Measurements from ENCODE around the gene CHD9.

Gene CHD9

GRCh38 chr16:53357955-53358354 is 303.2 kb downstream of the CHD9 start:
- no peak for DNase-seq

DNA sequence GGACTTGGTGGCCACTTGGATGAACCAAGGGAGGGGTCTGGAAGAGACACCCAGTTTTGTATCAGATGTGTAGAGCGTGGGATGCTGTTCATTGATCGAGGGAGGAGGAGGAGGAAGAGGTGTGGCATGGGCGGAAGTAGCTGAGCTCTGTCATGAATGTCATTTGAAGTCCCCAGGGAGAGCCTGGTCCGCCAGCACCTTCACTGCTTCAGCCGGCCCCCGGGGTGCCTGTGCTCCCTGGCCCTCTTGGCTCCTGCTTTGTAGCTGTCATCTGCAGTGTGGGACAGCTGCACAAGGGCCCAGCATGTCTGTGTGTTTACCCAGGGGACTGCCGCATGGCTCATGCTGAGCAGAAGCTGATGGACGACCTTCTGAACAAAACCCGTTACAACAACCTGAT is 304.1 kb downstream of the CHD9 start:
- DNase-seq, result no peak

DNA sequence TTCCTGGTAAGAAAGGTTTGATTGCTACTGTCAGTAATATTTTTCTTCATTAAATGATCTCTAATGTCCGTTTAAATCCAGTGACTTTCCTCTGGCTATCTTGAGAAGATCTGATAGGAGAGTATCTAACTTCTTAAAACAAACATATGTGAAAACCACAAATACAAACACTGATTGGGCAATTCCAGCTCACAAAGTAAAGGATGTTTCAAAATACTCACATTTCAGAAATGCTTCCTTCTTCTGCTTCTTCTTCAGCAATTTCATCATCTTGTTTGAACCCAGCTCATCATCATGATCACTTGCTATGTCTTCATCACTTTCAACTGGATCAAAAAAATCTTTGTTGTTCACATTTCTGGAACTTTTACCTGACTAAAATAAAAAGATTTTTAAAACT is 315.1 kb downstream of the CHD9 start:
- DNase-seq, result no peak

- DNase-seq, result no peak
Observed at GRCh38 chr16:53370827-53371226, 316.0 kb downstream of the CHD9 start.

DNA sequence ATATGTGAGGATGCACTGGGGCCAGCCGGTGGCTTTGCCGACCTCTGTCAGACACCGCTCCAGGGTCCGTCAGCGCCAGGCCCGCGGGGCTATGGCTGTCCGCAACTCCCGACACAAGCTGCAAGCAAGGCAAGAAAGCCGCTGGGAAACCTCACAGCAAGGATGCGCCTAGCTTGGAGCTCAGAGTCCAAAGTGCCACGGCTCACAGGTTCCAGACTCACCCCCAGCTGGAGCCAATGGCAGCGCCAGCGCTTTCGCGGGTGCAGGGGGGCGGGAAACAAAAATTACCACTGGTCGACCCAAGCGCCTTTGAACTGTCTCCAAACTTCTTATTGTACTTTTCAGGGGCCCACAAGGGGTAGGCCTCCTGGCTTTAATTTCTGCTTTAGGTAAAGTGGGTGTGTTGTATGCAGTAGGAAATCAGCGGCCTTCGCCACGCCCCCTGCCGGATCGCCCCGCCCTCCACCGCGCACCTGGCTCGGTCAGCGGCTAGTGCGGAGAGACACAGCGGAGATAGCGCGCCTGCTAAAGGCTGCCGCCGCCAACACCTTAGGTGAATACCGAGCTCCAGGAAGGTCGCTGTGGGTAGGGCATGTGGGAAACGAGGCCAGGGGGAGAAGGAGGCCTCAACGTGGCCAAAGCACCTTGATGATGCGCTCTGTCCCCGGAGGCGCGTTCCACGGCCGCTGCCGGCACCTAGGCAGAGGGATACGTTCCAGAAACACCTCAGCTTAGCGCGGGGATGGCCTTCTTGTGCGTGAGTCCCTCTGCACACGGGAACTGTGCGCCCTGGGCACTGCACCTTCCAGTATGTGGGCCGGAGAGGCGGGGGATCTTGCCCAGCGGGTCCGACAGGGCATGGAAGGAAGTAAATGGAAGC is 318.4 kb downstream of the CHD9 start:
- DNase-seq, result no peak

DNA sequence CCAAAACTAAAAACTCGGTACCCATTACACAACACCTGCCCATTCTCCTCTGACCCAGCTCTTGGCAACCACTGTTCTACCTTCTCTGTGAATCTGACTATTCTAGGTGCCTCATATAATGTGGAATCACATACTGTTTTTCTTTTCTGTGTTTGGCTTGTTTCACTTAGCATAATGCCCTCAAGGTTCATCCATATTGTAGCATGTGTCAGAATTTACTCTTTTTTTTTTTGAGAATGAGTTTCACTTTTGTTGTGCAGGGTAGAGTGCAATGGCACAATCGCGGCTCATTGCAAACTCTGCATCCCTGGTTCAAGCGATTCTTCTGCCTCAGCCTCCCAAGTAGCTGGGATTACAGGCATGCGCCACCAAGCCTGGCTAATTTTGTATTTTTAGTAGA is 320.0 kb downstream of the CHD9 start:
- no peak for DNase-seq

DNA sequence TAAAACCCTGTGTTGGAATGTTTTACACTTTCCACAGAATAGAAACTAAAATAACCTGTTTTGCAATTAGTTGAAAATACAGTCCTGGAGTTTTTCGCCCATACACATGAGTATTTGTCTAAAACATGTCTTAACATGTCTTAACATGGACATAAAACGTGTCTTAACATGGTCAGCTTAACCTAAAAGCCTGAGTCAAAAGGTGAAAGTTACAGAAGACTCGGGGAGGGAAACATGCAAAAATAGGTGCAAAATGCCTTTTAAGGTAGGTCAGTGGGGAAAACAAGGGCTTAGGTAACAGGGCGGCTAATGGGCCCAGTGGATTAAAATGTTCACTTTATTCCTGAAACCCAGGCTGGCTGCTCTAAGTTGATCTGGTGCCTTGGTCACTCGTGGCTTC is 323.3 kb downstream of the CHD9 start:
- no peak for DNase-seq

Data from anterior cingulate cortex (tissue), 58 donors.